Measurements from ENCODE around the gene RPS19.

Gene RPS19

DNA sequence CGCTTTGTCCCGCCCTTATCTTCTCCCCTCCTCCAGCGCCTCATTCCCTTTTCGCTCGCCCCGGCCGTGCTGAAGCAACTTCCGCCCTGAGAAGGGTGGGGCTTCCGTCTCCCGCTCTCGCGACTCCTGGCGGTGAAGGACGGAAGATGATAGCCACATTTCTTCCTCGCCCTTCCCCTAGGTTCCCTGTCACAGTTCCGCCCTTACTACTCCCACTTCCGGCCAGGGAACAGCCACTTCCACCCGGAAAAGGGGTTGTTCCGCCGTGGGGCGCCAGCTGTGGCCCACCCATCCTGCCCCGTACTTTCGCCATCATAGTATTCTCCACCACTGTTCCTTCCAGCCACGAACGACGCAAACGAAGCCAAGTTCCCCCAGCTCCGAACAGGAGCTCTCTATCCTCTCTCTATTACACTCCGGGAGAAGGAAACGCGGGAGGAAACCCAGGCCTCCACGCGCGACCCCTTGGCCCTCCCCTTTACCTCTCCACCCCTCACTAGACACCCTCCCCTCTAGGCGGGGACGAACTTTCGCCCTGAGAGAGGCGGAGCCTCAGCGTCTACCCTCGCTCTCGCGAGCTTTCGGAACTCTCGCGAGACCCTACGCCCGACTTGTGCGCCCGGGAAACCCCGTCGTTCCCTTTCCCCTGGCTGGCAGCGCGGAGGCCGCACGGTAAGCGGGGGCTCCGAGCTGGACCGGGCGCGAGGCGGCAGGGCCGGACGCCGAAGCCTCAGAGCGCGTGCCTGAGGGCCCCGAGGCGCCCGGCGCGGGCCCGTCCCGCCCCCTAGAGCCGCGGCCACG, at the start of gene RPS19:
RPS19 (plus strand) TSS at position 638 of the 801 bp plus-strand sequence. CDS start 520 bp downstream, outside the sequence.
- no peaks in the 10 kb centered on the region for H3K27me3 ChIP-seq (ENCODE audit: control insufficient read depth in 2 of 2, insufficient read depth in 2 of 2, low read length in 2 of 2)
- peaks cover 30 to 36% of the 10 kb centered on the region in 2 donors for H3K4me1 ChIP-seq (ENCODE audit: control insufficient read depth in 2 of 2, insufficient read depth in 2 of 2, low read length in 2 of 2)
- H3K27ac ChIP-seq (ENCODE audit: low read depth in 2 of 2, low read length in 2 of 2), result peak within 1 kb of the TSS; percentile 98 to 99
- H3K9me3 ChIP-seq (ENCODE audit: control insufficient read depth in 2 of 2, low read length in 2 of 2), result no peaks in the 10 kb centered on the region
- peak within 1 kb of the TSS; percentile 89 to 97 for H3K4me3 ChIP-seq (ENCODE audit: low read length in 2 of 2)
- peak within 1 kb of the TSS; percentile 90 to 95 for H3K9ac ChIP-seq (ENCODE audit: low read depth in 1 of 2, low read length in 2 of 2)
- H3K36me3 ChIP-seq (ENCODE audit: control insufficient read depth in 2 of 2, insufficient read depth in 2 of 2, low read length in 2 of 2), result peaks cover 32 to 34% of the 10 kb centered on the region in 2 donors

DNA sequence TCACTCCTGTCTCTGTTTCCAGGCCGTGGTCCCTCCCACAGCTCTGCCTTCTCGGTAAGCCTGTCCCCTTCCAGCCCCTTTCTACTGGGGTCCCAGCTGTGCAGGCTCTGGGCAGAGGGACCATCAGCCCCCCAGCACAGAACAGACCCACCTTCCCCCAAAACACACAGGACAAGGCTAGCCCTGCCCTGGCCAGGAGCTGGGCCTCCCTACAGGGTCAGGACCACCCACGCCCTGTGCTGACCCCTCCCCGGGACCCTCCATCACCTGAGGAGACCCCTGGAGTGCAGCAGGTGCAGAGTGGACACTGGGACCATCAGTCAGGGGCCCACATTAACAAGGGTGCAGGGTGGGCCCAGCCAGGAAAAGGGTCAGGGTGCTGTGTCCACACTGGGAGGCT, 49.8 kb upstream of the RPS19 start:
- H3K27ac ChIP-seq (ENCODE audit: low read depth in 2 of 2, low read length in 2 of 2), result peak overlapping the region in 1 of 2 donors; percentile 43
- H3K27me3 ChIP-seq (ENCODE audit: control insufficient read depth in 2 of 2, insufficient read depth in 2 of 2, low read length in 2 of 2), result no peaks in the 10 kb centered on the region
- no peak overlapping the region for H3K4me3 ChIP-seq (ENCODE audit: low read length in 2 of 2)

DNA sequence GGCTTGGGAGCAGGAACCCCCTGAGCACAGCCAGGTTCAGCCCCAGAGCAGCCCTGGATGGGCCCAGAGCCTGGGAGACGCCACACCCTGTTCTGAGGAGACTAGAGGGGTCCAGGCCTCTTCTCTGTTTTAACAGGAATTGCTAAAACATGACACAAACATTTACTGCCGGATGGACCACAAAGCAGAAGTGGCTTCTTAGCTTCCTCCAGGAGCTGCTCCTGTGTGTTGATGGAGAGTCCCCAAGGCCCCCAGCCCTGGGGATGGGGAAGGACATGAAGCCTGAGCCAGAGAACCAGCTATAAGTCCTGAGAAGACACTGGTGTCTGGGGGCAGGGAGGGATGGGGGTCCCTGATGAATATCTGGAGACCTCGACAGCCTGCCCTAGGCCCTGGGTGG, 49.0 kb upstream of the RPS19 start:
- no peak overlapping the region for H3K4me3 ChIP-seq (ENCODE audit: low read length in 2 of 2)
- no peaks in the 10 kb centered on the region for H3K9me3 ChIP-seq (ENCODE audit: control insufficient read depth in 2 of 2, low read length in 2 of 2)
- no peak overlapping the region for H3K9ac ChIP-seq (ENCODE audit: low read depth in 1 of 2, low read length in 2 of 2)
- H3K27me3 ChIP-seq (ENCODE audit: control insufficient read depth in 2 of 2, insufficient read depth in 2 of 2, low read length in 2 of 2), result no peaks in the 10 kb centered on the region
- no peak overlapping the region for H3K27ac ChIP-seq (ENCODE audit: low read depth in 2 of 2, low read length in 2 of 2)
- H3K36me3 ChIP-seq (ENCODE audit: control insufficient read depth in 2 of 2, insufficient read depth in 2 of 2, low read length in 2 of 2), result no peaks in the 10 kb centered on the region
- no peaks in the 10 kb centered on the region for H3K4me1 ChIP-seq (ENCODE audit: control insufficient read depth in 2 of 2, insufficient read depth in 2 of 2, low read length in 2 of 2)

More for the DNA sequence above, 49.8 kb upstream of the RPS19 start:
- no peak overlapping the region for H3K9ac ChIP-seq (ENCODE audit: low read depth in 1 of 2, low read length in 2 of 2)
- H3K9me3 ChIP-seq (ENCODE audit: control insufficient read depth in 2 of 2, low read length in 2 of 2), result no peaks in the 10 kb centered on the region
- H3K4me1 ChIP-seq (ENCODE audit: control insufficient read depth in 2 of 2, insufficient read depth in 2 of 2, low read length in 2 of 2), result no peaks in the 10 kb centered on the region
- no peaks in the 10 kb centered on the region for H3K36me3 ChIP-seq (ENCODE audit: control insufficient read depth in 2 of 2, insufficient read depth in 2 of 2, low read length in 2 of 2)

DNA sequence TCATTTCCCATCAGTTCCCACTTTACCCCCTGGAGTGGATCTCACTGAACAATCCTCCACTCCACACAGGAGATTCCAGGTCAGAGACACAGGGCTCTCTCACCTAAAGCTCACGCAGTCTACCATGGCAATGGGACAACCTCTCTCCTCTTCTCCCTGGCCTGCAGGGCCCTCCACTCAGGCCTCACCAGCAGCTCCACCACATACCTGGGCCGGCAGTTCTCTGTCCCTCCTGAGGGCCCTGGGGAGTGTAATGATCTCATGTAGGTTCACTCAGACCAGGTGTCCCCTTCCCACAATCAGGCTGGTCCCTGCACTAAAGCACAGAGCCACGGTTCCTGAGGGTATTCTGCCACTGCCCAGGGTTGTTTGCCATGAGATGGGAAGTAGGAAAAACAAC, 48.1 kb upstream of the RPS19 start:
- Histone ChIP-seq H3K27me3 (ENCODE audit: control insufficient read depth in 2 of 2, insufficient read depth in 2 of 2, low read length in 2 of 2) (no peaks in the 10 kb centered on the region), H3K27ac (ENCODE audit: low read depth in 2 of 2, low read length in 2 of 2) (no peak overlapping the region), H3K4me3 (ENCODE audit: low read length in 2 of 2) (no peak overlapping the region), H3K9me3 (ENCODE audit: control insufficient read depth in 2 of 2, low read length in 2 of 2) (no peaks in the 10 kb centered on the region), H3K36me3 (ENCODE audit: control insufficient read depth in 2 of 2, insufficient read depth in 2 of 2, low read length in 2 of 2) (no peaks in the 10 kb centered on the region), H3K9ac (ENCODE audit: low read depth in 1 of 2, low read length in 2 of 2) (no peak overlapping the region), H3K4me1 (ENCODE audit: control insufficient read depth in 2 of 2, insufficient read depth in 2 of 2, low read length in 2 of 2) (no peaks in the 10 kb centered on the region)

DNA sequence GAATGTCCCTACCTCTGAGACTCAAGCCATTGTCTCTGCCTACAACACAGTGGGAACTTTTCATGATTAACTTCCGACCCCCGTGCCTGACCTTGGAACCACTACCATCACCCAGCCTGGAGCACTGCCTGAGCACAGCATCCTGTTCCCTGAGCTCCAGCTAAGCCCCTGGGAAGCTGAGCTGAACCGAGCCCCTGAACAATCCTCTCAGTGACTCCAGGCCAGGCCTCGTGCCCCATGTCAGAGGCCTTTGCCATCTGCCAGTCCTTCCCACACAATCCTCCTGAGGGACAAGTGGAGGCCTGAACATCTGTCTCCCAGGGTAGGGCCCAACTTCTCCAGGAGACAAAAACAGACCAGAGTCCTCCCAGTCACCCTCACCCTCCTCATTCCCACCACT, 46.1 kb upstream of the RPS19 start:
- Histone ChIP-seq H3K36me3 (ENCODE audit: control insufficient read depth in 2 of 2, insufficient read depth in 2 of 2, low read length in 2 of 2) (no peaks in the 10 kb centered on the region), H3K4me1 (ENCODE audit: control insufficient read depth in 2 of 2, insufficient read depth in 2 of 2, low read length in 2 of 2) (no peaks in the 10 kb centered on the region), H3K27me3 (ENCODE audit: control insufficient read depth in 2 of 2, insufficient read depth in 2 of 2, low read length in 2 of 2) (no peaks in the 10 kb centered on the region), H3K4me3 (ENCODE audit: low read length in 2 of 2) (no peak overlapping the region), H3K27ac (ENCODE audit: low read depth in 2 of 2, low read length in 2 of 2) (no peak overlapping the region), H3K9me3 (ENCODE audit: control insufficient read depth in 2 of 2, low read length in 2 of 2) (no peaks in the 10 kb centered on the region), H3K9ac (ENCODE audit: low read depth in 1 of 2, low read length in 2 of 2) (no peak overlapping the region)

DNA sequence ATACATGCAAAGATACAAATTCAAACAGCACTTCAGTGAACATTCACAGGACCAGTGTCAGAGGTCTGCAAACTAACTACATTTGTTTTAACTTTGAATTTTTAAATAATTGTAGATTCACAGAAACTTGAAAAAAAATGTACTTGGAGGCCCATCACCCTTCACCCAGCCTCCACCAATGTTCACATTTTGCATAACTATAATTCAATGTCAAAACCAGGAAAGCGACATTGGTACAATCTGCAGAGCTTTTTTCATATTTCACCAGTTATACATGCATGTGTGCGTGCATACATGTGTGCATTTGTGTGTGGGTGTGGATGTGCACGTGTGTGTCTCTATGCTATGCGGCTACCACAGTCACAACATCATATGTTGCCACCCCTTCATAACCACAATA, 44.8 kb upstream of the RPS19 start:
- Histone ChIP-seq H3K4me3 (ENCODE audit: low read length in 2 of 2) (no peak overlapping the region), H3K9me3 (ENCODE audit: control insufficient read depth in 2 of 2, low read length in 2 of 2) (no peaks in the 10 kb centered on the region), H3K27me3 (ENCODE audit: control insufficient read depth in 2 of 2, insufficient read depth in 2 of 2, low read length in 2 of 2) (no peaks in the 10 kb centered on the region), H3K27ac (ENCODE audit: low read depth in 2 of 2, low read length in 2 of 2) (no peak overlapping the region), H3K9ac (ENCODE audit: low read depth in 1 of 2, low read length in 2 of 2) (no peak overlapping the region), H3K36me3 (ENCODE audit: control insufficient read depth in 2 of 2, insufficient read depth in 2 of 2, low read length in 2 of 2) (no peaks in the 10 kb centered on the region), H3K4me1 (ENCODE audit: control insufficient read depth in 2 of 2, insufficient read depth in 2 of 2, low read length in 2 of 2) (no peaks in the 10 kb centered on the region)

DNA sequence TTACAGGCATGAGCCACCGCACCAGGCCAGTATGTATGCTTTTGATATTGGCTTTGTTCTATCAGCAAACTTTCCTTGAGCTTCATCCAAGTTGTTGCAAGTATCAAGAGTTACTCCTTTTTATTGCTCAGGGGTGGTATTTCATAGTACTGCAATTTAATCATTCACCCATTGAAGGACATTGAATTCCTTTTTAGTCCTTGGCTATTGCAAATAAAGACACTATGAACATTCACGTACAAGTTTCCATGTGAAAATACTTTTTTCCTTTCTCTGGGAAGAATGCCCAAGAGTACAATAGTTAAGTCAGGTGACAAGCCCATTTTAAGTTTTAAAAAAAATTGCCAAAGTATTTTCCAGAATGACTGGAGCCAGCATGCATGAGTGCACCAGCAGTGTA, 43.3 kb upstream of the RPS19 start:
- H3K36me3 ChIP-seq (ENCODE audit: control insufficient read depth in 2 of 2, insufficient read depth in 2 of 2, low read length in 2 of 2), result no peaks in the 10 kb centered on the region
- H3K27ac ChIP-seq (ENCODE audit: low read depth in 2 of 2, low read length in 2 of 2), result no peak overlapping the region
- H3K9ac ChIP-seq (ENCODE audit: low read depth in 1 of 2, low read length in 2 of 2), result no peak overlapping the region
- H3K4me1 ChIP-seq (ENCODE audit: control insufficient read depth in 2 of 2, insufficient read depth in 2 of 2, low read length in 2 of 2), result no peaks in the 10 kb centered on the region
- H3K9me3 ChIP-seq (ENCODE audit: control insufficient read depth in 2 of 2, low read length in 2 of 2), result no peaks in the 10 kb centered on the region
- H3K4me3 ChIP-seq (ENCODE audit: low read length in 2 of 2), result no peak overlapping the region
- peaks cover 0 to 3% of the 10 kb centered on the region in 2 donors for H3K27me3 ChIP-seq (ENCODE audit: control insufficient read depth in 2 of 2, insufficient read depth in 2 of 2, low read length in 2 of 2)

DNA sequence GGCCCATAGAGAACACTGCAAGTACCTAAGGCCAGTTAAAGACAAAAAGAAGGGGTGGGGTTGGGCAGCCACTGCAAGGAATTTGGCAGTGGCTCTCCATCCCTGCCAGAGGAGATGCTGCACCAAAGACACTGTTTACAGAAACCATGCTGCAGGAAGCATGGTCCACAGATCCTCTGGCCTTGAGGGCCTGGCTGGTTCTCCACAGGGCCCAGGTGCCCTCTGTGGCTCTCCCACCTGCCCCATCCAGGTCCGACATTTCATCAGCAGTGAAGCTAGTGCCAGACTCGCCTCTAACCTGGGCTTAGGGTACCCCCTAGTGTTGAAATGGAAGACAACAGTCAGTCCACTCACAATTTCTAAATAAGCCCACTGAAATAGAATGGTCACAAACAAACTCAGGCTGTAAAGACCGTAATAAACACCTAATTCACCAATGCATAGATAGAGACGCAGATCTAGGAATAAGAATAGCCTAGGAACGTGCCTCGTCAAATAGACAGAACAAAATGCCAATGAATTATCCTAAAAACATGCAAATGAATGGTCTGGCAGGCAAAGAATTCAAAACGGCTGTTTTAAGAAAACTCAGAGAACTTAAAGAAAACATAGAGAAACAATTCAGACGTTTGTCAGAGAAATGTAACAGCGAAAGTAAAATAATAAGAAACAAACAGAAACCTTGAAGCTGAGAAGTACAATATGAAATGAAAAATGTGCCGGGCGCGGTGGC, 38.9 kb upstream of the RPS19 start:
- Histone ChIP-seq H3K27me3 (ENCODE audit: control insufficient read depth in 2 of 2, insufficient read depth in 2 of 2, low read length in 2 of 2) (peaks cover 0 to 5% of the 10 kb centered on the region in 2 donors), H3K4me3 (ENCODE audit: low read length in 2 of 2) (no peak overlapping the region), H3K9me3 (ENCODE audit: control insufficient read depth in 2 of 2, low read length in 2 of 2) (no peaks in the 10 kb centered on the region)

DNA sequence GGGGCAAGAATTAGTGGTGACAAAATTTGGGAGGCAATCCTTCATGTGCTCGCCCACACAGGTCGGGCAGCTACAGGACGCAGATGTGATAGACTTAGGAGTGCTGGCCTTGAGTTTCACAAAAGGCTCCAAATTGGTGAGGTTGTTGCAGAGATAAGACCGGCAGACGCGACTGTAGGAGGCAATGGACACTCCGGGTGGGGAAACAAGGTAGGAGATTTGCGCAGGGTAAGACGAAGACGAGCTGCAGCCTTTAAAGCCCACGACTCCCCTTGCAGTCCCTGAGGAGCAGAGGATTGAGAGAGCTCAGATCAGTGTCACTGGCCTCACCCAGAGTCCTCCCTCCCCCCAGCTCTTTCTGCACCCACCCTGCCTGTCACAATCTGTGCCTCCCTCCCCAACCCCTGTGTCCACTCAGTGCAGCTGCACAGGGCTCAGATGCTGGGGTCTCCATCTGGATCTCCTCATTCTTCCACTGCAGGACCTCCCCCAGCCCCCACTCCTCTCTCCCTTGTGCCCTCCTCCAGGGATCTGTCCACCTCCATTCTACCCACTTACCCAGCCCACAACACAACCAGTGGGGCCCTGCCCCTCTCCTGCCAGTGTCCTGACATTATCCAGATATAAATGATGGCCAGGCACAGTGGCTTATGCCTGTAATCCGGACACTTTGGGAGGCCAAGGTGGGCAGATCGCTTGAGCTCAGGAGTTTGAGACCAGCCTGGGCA, 21.9 kb upstream of the RPS19 start:
- Histone ChIP-seq H3K36me3 (ENCODE audit: control insufficient read depth in 2 of 2, insufficient read depth in 2 of 2, low read length in 2 of 2) (no peaks in the 10 kb centered on the region), H3K9me3 (ENCODE audit: control insufficient read depth in 2 of 2, low read length in 2 of 2) (no peaks in the 10 kb centered on the region), H3K4me3 (ENCODE audit: low read length in 2 of 2) (no peak overlapping the region), H3K4me1 (ENCODE audit: control insufficient read depth in 2 of 2, insufficient read depth in 2 of 2, low read length in 2 of 2) (no peaks in the 10 kb centered on the region), H3K27me3 (ENCODE audit: control insufficient read depth in 2 of 2, insufficient read depth in 2 of 2, low read length in 2 of 2) (peaks cover 7 to 12% of the 10 kb centered on the region in 2 donors), H3K9ac (ENCODE audit: low read depth in 1 of 2, low read length in 2 of 2) (no peak overlapping the region), H3K27ac (ENCODE audit: low read depth in 2 of 2, low read length in 2 of 2) (no peak overlapping the region)

More for the DNA sequence above, 38.9 kb upstream of the RPS19 start:
- Histone ChIP-seq H3K9ac (ENCODE audit: low read depth in 1 of 2, low read length in 2 of 2) (no peak overlapping the region), H3K27ac (ENCODE audit: low read depth in 2 of 2, low read length in 2 of 2) (no peak overlapping the region), H3K4me1 (ENCODE audit: control insufficient read depth in 2 of 2, insufficient read depth in 2 of 2, low read length in 2 of 2) (no peaks in the 10 kb centered on the region), H3K36me3 (ENCODE audit: control insufficient read depth in 2 of 2, insufficient read depth in 2 of 2, low read length in 2 of 2) (no peaks in the 10 kb centered on the region)

DNA sequence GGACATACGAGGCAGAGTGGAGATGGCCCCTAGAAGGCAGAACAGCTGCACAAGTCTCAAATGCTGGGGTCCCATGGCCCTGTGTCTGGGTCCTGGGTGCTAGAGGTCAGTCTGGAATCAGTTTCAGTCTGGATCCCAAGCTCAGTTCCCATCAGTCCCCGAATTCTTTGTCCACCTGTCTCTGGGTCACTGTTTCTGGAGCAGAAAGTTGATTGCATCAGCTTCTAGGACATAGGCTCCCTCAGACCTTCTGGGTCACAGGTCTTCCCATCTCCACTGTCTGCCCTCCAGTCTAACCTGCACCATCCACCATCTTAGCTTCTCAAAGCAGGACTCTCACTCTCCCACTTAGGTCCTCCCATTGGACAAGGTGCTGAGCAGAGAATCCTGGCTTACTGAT, 20.8 kb upstream of the RPS19 start:
- Histone ChIP-seq H3K27ac (ENCODE audit: low read depth in 2 of 2, low read length in 2 of 2) (no peak overlapping the region), H3K4me3 (ENCODE audit: low read length in 2 of 2) (no peak overlapping the region), H3K4me1 (ENCODE audit: control insufficient read depth in 2 of 2, insufficient read depth in 2 of 2, low read length in 2 of 2) (no peaks in the 10 kb centered on the region), H3K36me3 (ENCODE audit: control insufficient read depth in 2 of 2, insufficient read depth in 2 of 2, low read length in 2 of 2) (no peaks in the 10 kb centered on the region), H3K27me3 (ENCODE audit: control insufficient read depth in 2 of 2, insufficient read depth in 2 of 2, low read length in 2 of 2) (peaks cover 7 to 12% of the 10 kb centered on the region in 2 donors), H3K9me3 (ENCODE audit: control insufficient read depth in 2 of 2, low read length in 2 of 2) (no peaks in the 10 kb centered on the region), H3K9ac (ENCODE audit: low read depth in 1 of 2, low read length in 2 of 2) (no peak overlapping the region)

Measured in mucosa of rectum (tissue), 2 donors.